ENCODE results near the gene ELAVL3.
"Not testable (repeated sequence)": the region's sequence is repeated elsewhere in the genome, so short reads cannot be mapped to it uniquely, and the experiment has no call there.

ELAVL3 gene

GRCh38 chr19:11406703-11407236, 74.1 kb downstream of the ELAVL3 start:
- DNase-seq (ENCODE audit: low read depth), result not testable (repeated sequence)

GRCh38 chr19:11405846-11406643, 74.8 kb downstream of the ELAVL3 start:
- DNase-seq (ENCODE audit: low read depth), result no peak

- no peak for DNase-seq (ENCODE audit: low read depth)
These were observed 76.1 kb downstream of the ELAVL3 start for GRCh38 chr19:11404588-11405222.

GRCh38 chr19:11401808-11402543, 78.9 kb downstream of the ELAVL3 start:
- DNase-seq (ENCODE audit: low read depth), result no peak
